PC-3 (cell line): Measurements from ENCODE around the gene ETNK1.
"Not testable (repeated sequence)": the region's sequence is repeated elsewhere in the genome, so short reads cannot be mapped to it uniquely, and the experiment has no call there.

Experiments
- CTCF ChIP-seq: fragments of 300-600 bp; sonication (generic); conservative IDR thresholded peaks from 2 replicates; pipeline ENCODE4 v1.5.1; 2017; ENCODE audit warnings: antibody characterized with exemption, low read depth, mild to moderate bottlenecking, low read length
- EZH2phosphoT487 ChIP-seq: fragments of 300-600 bp; sonication (generic); IDR thresholded peaks from 2 replicates; pipeline ENCODE4 v1.6.1; 2018; ENCODE audit warnings: mild to moderate bottlenecking, antibody characterized with exemption, low read length, borderline replicate concordance

GRCh38 chr12:22701216-22701809, 76.3 kb downstream of the ETNK1 start:
- not testable (repeated sequence) for TF ChIP-seq CTCF, EZH2phosphoT487
